CD4-positive, alpha-beta T cell treated with Interleukin-6 at 100 ng/mL for 8 hours (primary cell): Measurements from ENCODE around the gene CFLAR.

Source experiments
- DNase-seq: peaks from one replicate; pipeline ENCODE4 v3.0.0-alpha.2; 2020; ENCODE audit warnings: mixed read lengths, low spot score

The CFLAR gene

GRCh38 chr2:201216918-201217317 lies 101.0 kb downstream of the CFLAR start:
- no peak for DNase-seq

DNA sequence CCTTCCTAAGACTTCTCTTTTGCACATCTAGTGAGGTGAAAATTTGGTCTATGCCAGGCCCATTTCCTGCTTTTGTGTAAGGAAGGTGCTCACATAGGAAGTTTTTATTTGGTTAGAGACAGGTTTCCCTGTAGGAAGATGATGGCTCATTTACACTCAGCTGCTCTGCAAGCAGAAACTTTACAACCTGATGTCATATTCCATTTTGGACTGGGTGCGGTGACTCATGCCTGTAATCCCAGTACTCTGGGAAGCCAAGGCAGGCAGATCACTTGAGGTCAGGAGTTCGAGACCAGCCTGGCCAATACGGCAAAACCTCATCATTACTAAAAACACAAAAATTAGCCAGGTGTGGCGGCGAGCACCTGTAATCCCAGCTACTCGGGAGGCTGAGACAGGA lies 102.8 kb downstream of the CFLAR start:
- no peak for DNase-seq

- DNase-seq: no peak
Observed at GRCh38 chr2:201219328-201220096, 103.5 kb downstream of the CFLAR start.

GRCh38 chr2:201220102-201220570 lies 104.2 kb downstream of the CFLAR start:
- no peak for DNase-seq

- no peak for DNase-seq
Observed at GRCh38 chr2:201223089-201224073, 107.4 kb downstream of the CFLAR start.
